Lung (tissue), 12 donors: ENCODE data around the gene SH2D1B. TPM values are rescaled to one million over a fixed set of nuclear protein-coding genes. Genes with fewer than 3 reads are reported as not detected.
"Not testable (repeated sequence)": the region's sequence is repeated elsewhere in the genome, so short reads cannot be mapped to it uniquely, and the experiment has no call there.

Source experiments
- ATAC-seq: fragments of 200-7000 bp; cut with Tn5 transposase; one replicate; pipeline ENCODE4 v1.9.1; 2020; ENCODE audit warnings: moderate number of reproducible peaks; ENCODE audit not compliant: insufficient read depth, low FRiP score
- DNase-seq, 3 donors: peaks; one replicate each; pipeline ENCODE4 v3.0.0-alpha.2; 2013 to 2017
- H3K27ac ChIP-seq, 2 donors: one replicate each; pipeline ENCODE4 v1.5.1; 2013; ENCODE audit warnings: mild to moderate bottlenecking in 2 of 2, moderate library complexity in 2 of 2, control low read depth in 1 of 2, inconsistent platforms in 1 of 2, low read depth in 1 of 2, low read length in 1 of 2
- H3K27me3 ChIP-seq, 3 donors: one replicate each; pipeline ENCODE4 v1.5.1; 2013; ENCODE audit warnings: low read length in 2 of 3; ENCODE audit not compliant: control insufficient read depth in 3 of 3, insufficient read depth in 3 of 3
- H3K36me3 ChIP-seq, 4 donors: one replicate each; pipeline ENCODE4 v1.5.1; 2013; ENCODE audit warnings: low read length in 4 of 4, mild to moderate bottlenecking in 1 of 4, moderate library complexity in 1 of 4; ENCODE audit not compliant: control insufficient read depth in 4 of 4, insufficient read depth in 4 of 4
- H3K4me1 ChIP-seq, 5 donors: one replicate each; pipeline ENCODE4 v1.5.1; 2013; ENCODE audit warnings: low read length in 5 of 5, mild to moderate bottlenecking in 2 of 5, moderate library complexity in 1 of 5; ENCODE audit not compliant: control insufficient read depth in 5 of 5, insufficient read depth in 5 of 5
- H3K4me3 ChIP-seq: one replicate; pipeline ENCODE4 v1.5.1; 2013; ENCODE audit warnings: mild to moderate bottlenecking, control low read depth, moderate library complexity
- H3K9ac ChIP-seq, 2 donors: one replicate each; pipeline ENCODE4 v1.5.1; 2013; ENCODE audit warnings: low read length in 2 of 2, control low read depth in 1 of 2; ENCODE audit not compliant: insufficient read depth in 1 of 2
- H3K9me3 ChIP-seq, 4 donors: one replicate each; pipeline ENCODE4 v1.5.1; 2013; ENCODE audit warnings: low read length in 3 of 4, mild to moderate bottlenecking in 1 of 4, moderate library complexity in 1 of 4; ENCODE audit not compliant: control insufficient read depth in 4 of 4, insufficient read depth in 3 of 4
- WGBS, 2 donors: extraction: QIAGEN DNeasy Blood & Tissue Kit; methylation state at CpG; one replicate each; pipeline ENCODE4 v1.1.7; 2013; 5-methylcytosine and 5-hydroxymethylcytosine counted together
- polyA plus RNA-seq, 2 donors: library from polyadenylated mRNA; stranded (reverse); fragments of 200-250 nt; gene quantifications; one replicate each; pipeline ENCODE4 v1.2.1, GENCODE V29; 2013
- total RNA-seq, 2 donors: library from RNA; depleted of rRNA in 1 of 2; stranded (reverse); fragments of >200 nt in 1 of 2; gene quantifications; one replicate each; pipeline ENCODE4 v1.2.1, GENCODE V29; 2014 to 2021
- TF ChIP-seq, protein P1 (sequence below): IDR thresholded peaks from 2 replicates; pipeline ENCODE4 v1.5.1; 2012; ENCODE audit warnings: mild to moderate bottlenecking; ENCODE audit errors: control extremely low read depth, extremely low read depth
- donor health status: control.
- donor health status: control.
- donor health status: Bipolar disorder and iron deficiency.
- donor health status: healthy.
- donor health status: DM: yes; HTN: yes; CAD: no.

Gene SH2D1B
- total and polyA plus RNA-seq, 4 donors = 0.26 to 1.6 (median 1.0) TPM

- no peak overlapping the region for H3K27ac ChIP-seq
- no peak overlapping the region for H3K9ac ChIP-seq
- WGBS, 2 donors = 72 to 81% methylated on average over 10 of the region's 10 CpGs
- H3K4me3 ChIP-seq = no peak overlapping the region
- no peaks in the 10 kb centered on the region for H3K9me3 ChIP-seq
- no peaks in the 10 kb centered on the region for H3K27me3 ChIP-seq
- H3K36me3 ChIP-seq = no peaks in the 10 kb centered on the region
- TF ChIP-seq, protein P1, sequence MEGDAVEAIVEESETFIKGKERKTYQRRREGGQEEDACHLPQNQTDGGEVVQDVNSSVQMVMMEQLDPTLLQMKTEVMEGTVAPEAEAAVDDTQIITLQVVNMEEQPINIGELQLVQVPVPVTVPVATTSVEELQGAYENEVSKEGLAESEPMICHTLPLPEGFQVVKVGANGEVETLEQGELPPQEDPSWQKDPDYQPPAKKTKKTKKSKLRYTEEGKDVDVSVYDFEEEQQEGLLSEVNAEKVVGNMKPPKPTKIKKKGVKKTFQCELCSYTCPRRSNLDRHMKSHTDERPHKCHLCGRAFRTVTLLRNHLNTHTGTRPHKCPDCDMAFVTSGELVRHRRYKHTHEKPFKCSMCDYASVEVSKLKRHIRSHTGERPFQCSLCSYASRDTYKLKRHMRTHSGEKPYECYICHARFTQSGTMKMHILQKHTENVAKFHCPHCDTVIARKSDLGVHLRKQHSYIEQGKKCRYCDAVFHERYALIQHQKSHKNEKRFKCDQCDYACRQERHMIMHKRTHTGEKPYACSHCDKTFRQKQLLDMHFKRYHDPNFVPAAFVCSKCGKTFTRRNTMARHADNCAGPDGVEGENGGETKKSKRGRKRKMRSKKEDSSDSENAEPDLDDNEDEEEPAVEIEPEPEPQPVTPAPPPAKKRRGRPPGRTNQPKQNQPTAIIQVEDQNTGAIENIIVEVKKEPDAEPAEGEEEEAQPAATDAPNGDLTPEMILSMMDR = no peak
- no peaks in the 10 kb centered on the region for H3K4me1 ChIP-seq
- ATAC-seq = no peak
- no peak for DNase-seq
Measured at GRCh38 chr1:162422662-162423375, 10.9 kb upstream of the SH2D1B start.

GRCh38 chr1:162421258-162422164, 9.6 kb upstream of the SH2D1B start:
- DNase-seq (peak in 2 of 3 donors; percentile 6 to 29), ATAC-seq (no peak)
- no peaks in the 10 kb centered on the region for H3K9me3 ChIP-seq
- no peak overlapping the region for H3K4me3 ChIP-seq
- H3K27me3 ChIP-seq = no peaks in the 10 kb centered on the region
- TF ChIP-seq, protein P1 = no peak
- WGBS, 2 donors = 32 to 63% methylated on average over 5 of the region's 5 CpGs
- H3K9ac ChIP-seq = no peak overlapping the region
- H3K4me1 ChIP-seq = no peaks in the 10 kb centered on the region
- H3K27ac ChIP-seq = no peak overlapping the region
- H3K36me3 ChIP-seq = no peaks in the 10 kb centered on the region

DNA sequence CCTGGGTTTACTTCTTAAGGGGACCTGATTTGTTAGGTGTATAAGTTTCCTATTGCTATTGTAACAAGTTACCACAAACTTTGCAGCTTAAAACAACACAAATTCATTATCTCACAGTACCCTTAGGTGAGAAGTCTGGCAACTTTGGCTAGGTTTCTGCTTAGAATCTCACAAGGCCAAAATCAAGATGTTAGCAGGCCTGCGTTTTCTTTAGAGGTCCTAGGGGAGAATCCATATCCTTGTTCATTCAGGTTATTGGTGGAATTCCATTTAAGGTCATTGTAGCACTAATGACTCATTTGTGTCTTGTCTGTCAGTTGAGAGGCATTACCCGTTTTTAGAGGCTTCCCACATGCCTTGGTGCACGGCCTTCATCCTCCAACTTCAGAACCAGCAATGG, 8.2 kb upstream of the SH2D1B start:
- H3K27me3 ChIP-seq = no peaks in the 10 kb centered on the region
- no peak overlapping the region for H3K27ac ChIP-seq
- TF ChIP-seq, protein P1 = no peak
- peaks cover 0 to under 1% (median 0%) of the 10 kb centered on the region in 4 donors for H3K9me3 ChIP-seq
- no peak overlapping the region for H3K4me3 ChIP-seq
- no peaks in the 10 kb centered on the region for H3K4me1 ChIP-seq
- 90 to 95% methylated on average over 3 of the region's 3 CpGs for whole genome bisulfite sequencing, 2 donors
- ATAC-seq = no peak
- H3K9ac ChIP-seq = no peak overlapping the region
- H3K36me3 ChIP-seq = no peaks in the 10 kb centered on the region
- DNase-seq = no peak

DNA sequence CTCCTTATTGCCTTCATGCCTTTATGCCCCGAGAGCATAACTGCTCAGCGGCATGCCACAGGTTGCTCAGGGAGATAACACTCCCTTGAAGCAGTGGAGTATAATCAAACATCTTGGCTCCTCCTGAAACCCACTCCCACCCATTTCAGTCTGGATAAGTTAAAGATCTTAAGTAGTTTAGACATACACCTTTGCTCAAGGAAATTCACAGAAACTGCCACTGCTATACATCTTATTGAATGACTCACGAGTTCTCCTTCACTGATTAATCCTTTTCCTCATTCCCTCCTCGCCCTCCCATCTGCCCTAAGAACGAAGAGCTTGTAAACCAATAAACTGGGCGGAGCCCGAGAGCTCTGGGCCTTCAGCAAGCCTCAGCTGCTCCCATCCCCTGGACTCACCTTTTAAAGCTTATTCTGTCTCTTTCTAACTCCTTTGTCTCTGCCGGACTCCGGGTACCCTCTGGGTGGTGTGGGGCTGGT, 7.6 kb upstream of the SH2D1B start:
- H3K4me3 ChIP-seq, H3K27me3 ChIP-seq, H3K4me1 ChIP-seq, DNase-seq, H3K9me3 ChIP-seq, H3K27ac ChIP-seq, H3K36me3 ChIP-seq, ATAC-seq, H3K9ac ChIP-seq: not testable (repeated sequence)
- WGBS, 2 donors = 74 to 93% methylated on average over 9 of the region's 9 CpGs

DNA sequence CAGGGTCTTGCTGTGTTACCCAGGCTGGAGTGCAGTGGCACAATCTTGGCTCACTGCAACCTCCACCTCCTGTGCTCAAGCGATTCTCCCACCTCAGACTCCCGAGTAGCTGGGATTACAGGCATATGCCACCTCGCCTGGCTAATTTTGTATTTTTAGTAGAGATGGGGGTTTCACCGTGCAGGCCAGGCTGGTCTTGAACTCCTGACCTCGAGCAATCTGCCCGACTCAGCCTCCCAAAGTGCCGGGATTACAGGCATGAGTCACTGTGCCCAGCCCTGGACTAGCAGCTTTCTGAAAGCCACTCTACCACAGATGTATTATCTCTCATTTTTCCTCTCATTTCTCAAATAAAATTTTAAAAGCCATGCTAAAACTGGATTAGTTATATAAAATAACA, 6.6 kb upstream of the SH2D1B start:
- H3K36me3 ChIP-seq, H3K27ac ChIP-seq, H3K4me3 ChIP-seq, H3K9me3 ChIP-seq, H3K27me3 ChIP-seq, ATAC-seq, H3K4me1 ChIP-seq, DNase-seq, H3K9ac ChIP-seq: not testable (repeated sequence)
- 90 to 99% methylated on average over 7 of the region's 7 CpGs for WGBS, 2 donors
